GM23338 (cell line): ENCODE data around the gene NUBP1. TPM values are rescaled to one million over a fixed set of nuclear protein-coding genes. Genes with fewer than 3 reads are reported as not detected.

Source experiments
- ATAC-seq: fragments of 200-7000 bp; cut with Tn5 transposase; 3 replicates; pipeline ENCODE4 v1.9.1; 2020
- DNase-seq: peaks from one replicate; pipeline ENCODE4 v3.0.0-alpha.2; 2015; ENCODE audit warnings: low spot score
- H2AFZ ChIP-seq: fragments of 200-600 bp; sonication (generic); 2 replicates; pipeline ENCODE4 v1.8.0; 2016; ENCODE audit warnings: antibody characterized with exemption, mild to moderate bottlenecking, moderate library complexity
- H3F3A ChIP-seq: fragments of 200-600 bp; sonication (generic); replicated peaks from 2 replicates; pipeline ENCODE4 v1.8.0; 2017; ENCODE audit warnings: antibody characterized with exemption, mixed run types, low read depth
- H3K27ac ChIP-seq: fragments of 200-600 bp; sonication (generic); 2 replicates; pipeline ENCODE4 v1.6.1; 2016; ENCODE audit warnings: low read depth
- H3K27me3 ChIP-seq: fragments of 200-600 bp; sonication (generic); 2 replicates; pipeline ENCODE4 v1.8.0; 2016; ENCODE audit warnings: mild to moderate bottlenecking, mixed run types, moderate library complexity; ENCODE audit not compliant: insufficient read depth
- H3K36me3 ChIP-seq: fragments of 200-600 bp; sonication (generic); 2 replicates; pipeline ENCODE4 v1.8.0; 2016; ENCODE audit warnings: mild to moderate bottlenecking; ENCODE audit not compliant: insufficient read depth
- H3K4me1 ChIP-seq: fragments of 200-600 bp; sonication (generic); 2 replicates; pipeline ENCODE4 v1.8.0; 2016; ENCODE audit warnings: mild to moderate bottlenecking, moderate library complexity; ENCODE audit not compliant: insufficient read depth
- H3K4me2 ChIP-seq: fragments of 200-600 bp; sonication (generic); 2 replicates; pipeline ENCODE4 v1.7.1; 2017; ENCODE audit warnings: mixed run types
- H3K4me3 ChIP-seq: fragments of 200-600 bp; sonication (generic); 2 replicates; pipeline ENCODE4 v1.6.1; 2016; ENCODE audit warnings: mixed run types
- H3K79me2 ChIP-seq: fragments of 200-600 bp; sonication (generic); replicated peaks from 2 replicates; pipeline ENCODE4 v1.8.0; 2017; ENCODE audit warnings: mild to moderate bottlenecking; ENCODE audit not compliant: insufficient read depth
- H3K9me2 ChIP-seq: fragments of 200-600 bp; sonication (generic); 2 replicates; pipeline ENCODE4 v1.8.0; 2017; ENCODE audit not compliant: insufficient read depth
- H4K20me1 ChIP-seq: fragments of 200-600 bp; sonication (generic); replicated peaks from 2 replicates; pipeline ENCODE4 v1.8.0; 2017; ENCODE audit warnings: mild to moderate bottlenecking; ENCODE audit not compliant: insufficient read depth
- H3K27ac Mint-ChIP-seq: 2 replicates; pipeline ENCODE4 v1.8.0; 2020; ENCODE audit warnings: inconsistent platforms, mild to moderate bottlenecking, moderate library complexity, mixed read lengths
- H3K27me3 Mint-ChIP-seq: 3 replicates; pipeline ENCODE4 v1.8.0; 2022; ENCODE audit warnings: low read depth, mild to moderate bottlenecking, moderate library complexity, mixed read lengths, inconsistent platforms; ENCODE audit not compliant: insufficient read depth, poor library complexity
- H3K36me3 Mint-ChIP-seq: 3 replicates; pipeline ENCODE4 v1.8.0; 2021; ENCODE audit warnings: low read depth, mild to moderate bottlenecking, inconsistent platforms, moderate library complexity, mixed read lengths
- H3K4me1 Mint-ChIP-seq: 3 replicates; pipeline ENCODE4 v1.8.0; 2020; ENCODE audit warnings: mild to moderate bottlenecking, inconsistent platforms, mixed read lengths
- H3K4me3 Mint-ChIP-seq: 3 replicates; pipeline ENCODE4 v1.8.0; 2021; ENCODE audit warnings: moderate library complexity, mild to moderate bottlenecking, inconsistent platforms, mixed read lengths
- H3K9me3 Mint-ChIP-seq: 3 replicates; pipeline ENCODE4 v1.8.0; 2020; ENCODE audit warnings: moderate library complexity, mild to moderate bottlenecking, inconsistent platforms, mixed read lengths
- CREB1 ChIP-seq: fragments of 250-450 bp; sonication (Bioruptor Pico); IDR thresholded peaks from 2 replicates; pipeline ENCODE4 v1.5.0; 2020; ENCODE audit warnings: low read depth, mild to moderate bottlenecking, moderate library complexity
- ETS1 ChIP-seq: IDR thresholded peaks from 2 replicates; pipeline ENCODE4 v1.6.1; 2016; ENCODE audit warnings: antibody characterized with exemption
- EZH2 ChIP-seq: fragments of 200-600 bp; sonication (generic); IDR thresholded peaks from one replicate; pipeline ENCODE4 v1.8.0; 2017; ENCODE audit warnings: antibody characterized with exemption, mild to moderate bottlenecking, low read depth; ENCODE audit not compliant: unreplicated experiment
- EZH2phosphoT487 ChIP-seq: fragments of 200-600 bp; sonication (generic); IDR thresholded peaks from one replicate; pipeline ENCODE4 v1.8.1; 2018; ENCODE audit warnings: antibody characterized with exemption; ENCODE audit not compliant: unreplicated experiment
- JUNB ChIP-seq: IDR thresholded peaks from one replicate; pipeline ENCODE4 v1.6.1; 2016; ENCODE audit warnings: antibody characterized with exemption; ENCODE audit not compliant: unreplicated experiment
- NANOG ChIP-seq: IDR thresholded peaks from 2 replicates; pipeline ENCODE4 v1.6.1; 2016; ENCODE audit warnings: antibody characterized with exemption, borderline replicate concordance
- POLR2AphosphoS5 ChIP-seq: IDR thresholded peaks from 2 replicates; pipeline ENCODE4 v1.6.1; 2016; ENCODE audit warnings: antibody characterized with exemption, low read depth
- STAT1 ChIP-seq: IDR thresholded peaks from one replicate; pipeline ENCODE4 v1.6.1; 2016; ENCODE audit warnings: antibody characterized with exemption; ENCODE audit not compliant: unreplicated experiment
- ZNF114 ChIP-seq: fragments of 250-450 bp; sonication (Bioruptor Pico); IDR thresholded peaks from 2 replicates; pipeline ENCODE4 v1.5.0; 2020; ENCODE audit warnings: mild to moderate bottlenecking, moderate library complexity
- ZNF331 ChIP-seq: fragments of 250-450 bp; sonication (Bioruptor Pico); IDR thresholded peaks from 2 replicates; pipeline ENCODE4 v1.5.0; 2020; ENCODE audit warnings: low read depth, mild to moderate bottlenecking, moderate library complexity
- ZNF462 ChIP-seq: fragments of 250-450 bp; sonication (Bioruptor Pico); IDR thresholded peaks from 2 replicates; pipeline ENCODE4 v1.5.0; 2020; ENCODE audit warnings: mild to moderate bottlenecking, moderate library complexity
- polyA plus RNA-seq: library from polyadenylated mRNA; unstranded; fragments of >200 nt; fragmentation: Nextera tagmentation; extraction: Ambion mirVana; gene quantifications from 2 replicates; pipeline ENCODE4 v1.2.1, GENCODE V29; 2016
- total RNA-seq: library from RNA; depleted of rRNA; stranded (reverse); fragments of >200 nt; shearing (Covaris generic); gene quantifications from 2 replicates; pipeline ENCODE4 v1.2.3, GENCODE V29; 2014
- TF ChIP-seq, protein P1 (sequence below): IDR thresholded peaks from one replicate; pipeline ENCODE4 v1.6.1; 2018; ENCODE audit warnings: antibody characterized with exemption; ENCODE audit not compliant: unreplicated experiment
- TF ChIP-seq, protein P2 (sequence below), 2 experiments: fragments of 200-600 bp in 1 of 2; sonication (generic) in 1 of 2; conservative IDR thresholded peaks; 2 replicates each; pipeline versions ENCODE4 v1.5.1 to v1.6.1; 2016 to 2017; ENCODE audit warnings: antibody characterized with exemption in 2 of 2, low read depth in 2 of 2, mild to moderate bottlenecking in 2 of 2, moderate library complexity in 1 of 2

The NUBP1 gene
- total and polyA plus RNA-seq, 2 experiments from 2014 or later = 22.8 to 41.2 TPM

DNA sequence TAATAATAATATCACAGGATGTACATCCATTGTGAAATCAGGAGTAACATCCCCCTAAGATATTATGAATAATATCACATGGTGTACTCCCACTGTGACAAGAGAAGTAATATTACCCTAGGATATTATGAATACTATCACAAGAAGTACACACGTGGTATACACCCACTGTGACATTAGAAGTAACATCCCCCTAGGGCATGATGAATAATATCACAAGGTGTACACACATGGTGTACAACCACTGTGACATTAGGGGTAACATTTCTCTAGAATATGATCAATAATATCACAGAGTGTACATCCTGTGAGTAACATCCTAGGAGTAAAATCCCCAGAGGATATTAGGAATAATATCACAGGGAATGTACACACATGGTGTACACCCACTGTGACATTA is 43.9 kb upstream of the NUBP1 start:
- Mint-ChIP-seq H3K4me3 (no peak overlapping the region), H3K27me3 (no peaks in the 10 kb centered on the region)
- DNase-seq = no peak

More for the DNA sequence above, 43.9 kb upstream of the NUBP1 start:
- Histone ChIP-seq H4K20me1 (no peaks in the 10 kb centered on the region), H3F3A (no peaks in the 10 kb centered on the region), H3K9me2 (peaks cover 3% of the 10 kb centered on the region; the same call in 1 of the 2 replicates), H3K4me2 (no peak overlapping the region), H2AFZ (no peak overlapping the region), H3K4me1 (no peaks in the 10 kb centered on the region), H3K36me3 (no peaks in the 10 kb centered on the region), H3K79me2 (no peaks in the 10 kb centered on the region), H3K27me3 (no peaks in the 10 kb centered on the region), H3K4me3 (no peak overlapping the region), H3K27ac (no peak overlapping the region)
- no peaks in the 10 kb centered on the region for H3K36me3 Mint-ChIP-seq
- no peak for ATAC-seq
- no peak overlapping the region for H3K27ac Mint-ChIP-seq
- TF ChIP-seq JUNB = no peak
- no peak for TF ChIP-seq ETS1
- TF ChIP-seq ZNF114 (CRISPR knock-in tag) = no peak
- TF ChIP-seq STAT1 = no peak
- no peak for TF ChIP-seq NANOG
- no peak for TF ChIP-seq EZH2phosphoT487
- no peak for TF ChIP-seq POLR2AphosphoS5
- TF ChIP-seq ZNF331 (CRISPR knock-in tag) = no peak
- TF ChIP-seq, protein P1, sequence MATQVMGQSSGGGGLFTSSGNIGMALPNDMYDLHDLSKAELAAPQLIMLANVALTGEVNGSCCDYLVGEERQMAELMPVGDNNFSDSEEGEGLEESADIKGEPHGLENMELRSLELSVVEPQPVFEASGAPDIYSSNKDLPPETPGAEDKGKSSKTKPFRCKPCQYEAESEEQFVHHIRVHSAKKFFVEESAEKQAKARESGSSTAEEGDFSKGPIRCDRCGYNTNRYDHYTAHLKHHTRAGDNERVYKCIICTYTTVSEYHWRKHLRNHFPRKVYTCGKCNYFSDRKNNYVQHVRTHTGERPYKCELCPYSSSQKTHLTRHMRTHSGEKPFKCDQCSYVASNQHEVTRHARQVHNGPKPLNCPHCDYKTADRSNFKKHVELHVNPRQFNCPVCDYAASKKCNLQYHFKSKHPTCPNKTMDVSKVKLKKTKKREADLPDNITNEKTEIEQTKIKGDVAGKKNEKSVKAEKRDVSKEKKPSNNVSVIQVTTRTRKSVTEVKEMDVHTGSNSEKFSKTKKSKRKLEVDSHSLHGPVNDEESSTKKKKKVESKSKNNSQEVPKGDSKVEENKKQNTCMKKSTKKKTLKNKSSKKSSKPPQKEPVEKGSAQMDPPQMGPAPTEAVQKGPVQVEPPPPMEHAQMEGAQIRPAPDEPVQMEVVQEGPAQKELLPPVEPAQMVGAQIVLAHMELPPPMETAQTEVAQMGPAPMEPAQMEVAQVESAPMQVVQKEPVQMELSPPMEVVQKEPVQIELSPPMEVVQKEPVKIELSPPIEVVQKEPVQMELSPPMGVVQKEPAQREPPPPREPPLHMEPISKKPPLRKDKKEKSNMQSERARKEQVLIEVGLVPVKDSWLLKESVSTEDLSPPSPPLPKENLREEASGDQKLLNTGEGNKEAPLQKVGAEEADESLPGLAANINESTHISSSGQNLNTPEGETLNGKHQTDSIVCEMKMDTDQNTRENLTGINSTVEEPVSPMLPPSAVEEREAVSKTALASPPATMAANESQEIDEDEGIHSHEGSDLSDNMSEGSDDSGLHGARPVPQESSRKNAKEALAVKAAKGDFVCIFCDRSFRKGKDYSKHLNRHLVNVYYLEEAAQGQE = no peak
- TF ChIP-seq EZH2 = no peak
- no peak for TF ChIP-seq ZNF462
- TF ChIP-seq CREB1 = no peak
- TF ChIP-seq, protein P2, sequence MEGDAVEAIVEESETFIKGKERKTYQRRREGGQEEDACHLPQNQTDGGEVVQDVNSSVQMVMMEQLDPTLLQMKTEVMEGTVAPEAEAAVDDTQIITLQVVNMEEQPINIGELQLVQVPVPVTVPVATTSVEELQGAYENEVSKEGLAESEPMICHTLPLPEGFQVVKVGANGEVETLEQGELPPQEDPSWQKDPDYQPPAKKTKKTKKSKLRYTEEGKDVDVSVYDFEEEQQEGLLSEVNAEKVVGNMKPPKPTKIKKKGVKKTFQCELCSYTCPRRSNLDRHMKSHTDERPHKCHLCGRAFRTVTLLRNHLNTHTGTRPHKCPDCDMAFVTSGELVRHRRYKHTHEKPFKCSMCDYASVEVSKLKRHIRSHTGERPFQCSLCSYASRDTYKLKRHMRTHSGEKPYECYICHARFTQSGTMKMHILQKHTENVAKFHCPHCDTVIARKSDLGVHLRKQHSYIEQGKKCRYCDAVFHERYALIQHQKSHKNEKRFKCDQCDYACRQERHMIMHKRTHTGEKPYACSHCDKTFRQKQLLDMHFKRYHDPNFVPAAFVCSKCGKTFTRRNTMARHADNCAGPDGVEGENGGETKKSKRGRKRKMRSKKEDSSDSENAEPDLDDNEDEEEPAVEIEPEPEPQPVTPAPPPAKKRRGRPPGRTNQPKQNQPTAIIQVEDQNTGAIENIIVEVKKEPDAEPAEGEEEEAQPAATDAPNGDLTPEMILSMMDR (conservative IDR thresholded peaks at IDR 0.05; ENCODE audit: low read depth in 2 of 2) = no peak
- no peaks in the 10 kb centered on the region for H3K4me1 Mint-ChIP-seq
- H3K9me3 Mint-ChIP-seq = no peaks in the 10 kb centered on the region
